GM12878 (cell line): ENCODE results near the gene DPP9. TPM values are rescaled to one million over a fixed set of nuclear protein-coding genes. Genes with fewer than 3 reads are reported as not detected.

Experiments used
- ATAC-seq: fragments of 200-7000 bp; cut with Tn5 transposase; 3 replicates; pipeline ENCODE4 v1.9.1; 2020; ENCODE audit warnings: mild to moderate bottlenecking, moderate library complexity
- BruUV-seq: library from RNA; stranded (reverse); fragments of 400-500 nt; replicated peaks from 2 replicates; lab custom pipeline; 2021; lab: Mats Ljungman, UMichigan
- CTCF ChIA-PET: fragments of 300-600 bp; sonication (Branson Sonifier 250); formaldehyde crosslinking; extraction: SDS; loops from one replicate; lab custom pipeline; 2021; ENCODE audit warnings: inconsistent platforms; lab: Yijun Ruan, JAX
- POLR2A ChIA-PET: fragments of 350-600 bp; formaldehyde crosslinking; extraction: SDS; loops from one replicate; lab custom pipeline; 2021; ENCODE audit warnings: inconsistent platforms; lab: Charles Lee
- RAD21 ChIA-PET: fragments of 300-600 bp; sonication (Branson Sonifier 250); formaldehyde crosslinking; loops from one replicate; lab custom pipeline; 2023; ENCODE audit warnings: antibody characterized with exemption; ENCODE audit not compliant: unreplicated experiment; lab: Charles Lee
- SMC1A ChIA-PET: fragments of 300-600 bp; sonication (Branson Sonifier 250); formaldehyde crosslinking; loops from one replicate; lab custom pipeline; 2023; ENCODE audit not compliant: unreplicated experiment, uncharacterized antibody; lab: Charles Lee
- DNase-seq: peaks from one replicate; pipeline ENCODE4 v3.0.0-alpha.2; 2011; ENCODE audit warnings: low read depth, low spot score
- FAIRE-seq: peaks from 3 replicates; lab custom pipeline; 2011; peaks lifted over from hg19 to GRCh38; lab: Jason Lieb, UNC
- H2AFZ ChIP-seq: 2 replicates; pipeline ENCODE4 v1.6.0; 2011; ENCODE audit warnings: low read depth, low read length, control low read depth; ENCODE audit not compliant: control insufficient read depth
- H3K27ac ChIP-seq: 2 replicates; pipeline ENCODE4 v1.5.1; 2011; ENCODE audit warnings: control low read depth; ENCODE audit not compliant: control insufficient read depth, insufficient read depth
- H3K27me3 ChIP-seq, 2 experiments: replicated peaks in 1 of 2; 2 replicates each; pipeline versions ENCODE4 v1.6.0 to v1.6.1; 2011; ENCODE audit warnings: low read length in 1 of 2; ENCODE audit not compliant: control insufficient read depth in 2 of 2, insufficient read depth in 2 of 2
- H3K36me3 ChIP-seq, 2 experiments: 2 replicates each; pipeline ENCODE4 v1.5.1; 2011; ENCODE audit warnings: low read length in 1 of 2; ENCODE audit not compliant: control insufficient read depth in 2 of 2, insufficient read depth in 2 of 2
- H3K4me1 ChIP-seq: 2 replicates; pipeline ENCODE4 v1.6.1; 2011; ENCODE audit warnings: mild to moderate bottlenecking, low read length, moderate library complexity, mixed read lengths; ENCODE audit not compliant: control insufficient read depth, insufficient read depth
- H3K4me2 ChIP-seq: 2 replicates; pipeline ENCODE4 v1.6.0; 2011; ENCODE audit warnings: control low read depth; ENCODE audit not compliant: control insufficient read depth, insufficient read depth
- H3K4me3 ChIP-seq: fragments of 200-600 bp; sonication (generic); 2 replicates; pipeline ENCODE4 v1.5.1; 2016
- H3K79me2 ChIP-seq: 2 replicates; pipeline ENCODE4 v1.6.0; 2011; ENCODE audit warnings: low read length; ENCODE audit not compliant: control insufficient read depth, insufficient read depth
- H3K9ac ChIP-seq: 2 replicates; pipeline ENCODE4 v1.8.0; 2011; ENCODE audit warnings: low read length, control low read depth, mixed read lengths; ENCODE audit not compliant: control insufficient read depth, insufficient read depth
- H3K9me3 ChIP-seq: replicated peaks from 3 replicates; pipeline ENCODE4 v1.5.1; 2011; ENCODE audit warnings: mild to moderate bottlenecking, low read length; ENCODE audit not compliant: control insufficient read depth, insufficient read depth
- H4K20me1 ChIP-seq: 2 replicates; pipeline ENCODE4 v1.6.0; 2011; ENCODE audit not compliant: control insufficient read depth, insufficient read depth
- BHLHE40 ChIP-seq, 2 experiments: fragments of 450-650 bp in 1 of 2; IDR thresholded peaks; 2 replicates each; pipeline ENCODE4 v1.6.1; 2011 to 2017; ENCODE audit warnings: low read depth in 2 of 2, borderline replicate concordance in 1 of 2, improper control_type of control experiment in 1 of 2, low read length in 1 of 2, mild to moderate bottlenecking in 1 of 2
- EED ChIP-seq: sonication (generic); IDR thresholded peaks from 2 replicates; pipeline ENCODE4 v1.6.1; 2016; ENCODE audit warnings: antibody characterized with exemption, low read depth
- ELK1 ChIP-seq: IDR thresholded peaks from 2 replicates; pipeline ENCODE4 v1.6.1; 2012; ENCODE audit warnings: low read depth, low read length, improper control_type of control experiment
- FOS ChIP-seq: IDR thresholded peaks from 3 replicates; pipeline ENCODE4 v1.6.1; 2011; ENCODE audit warnings: borderline replicate concordance; ENCODE audit not compliant: insufficient read length; ENCODE audit errors: extremely low read depth
- HCFC1 ChIP-seq: fragments of 150-350 bp; IDR thresholded peaks from 2 replicates; pipeline ENCODE4 v1.6.1; 2014; ENCODE audit warnings: low read length
- JUNB ChIP-seq: IDR thresholded peaks from 2 replicates; pipeline ENCODE4 v1.6.1; 2016; ENCODE audit warnings: antibody characterized with exemption, mild to moderate bottlenecking
- MXI1 ChIP-seq: fragments of 150-350 bp; IDR thresholded peaks from 2 replicates; pipeline ENCODE4 v1.6.1; 2011; ENCODE audit warnings: low read depth, mild to moderate bottlenecking, inconsistent platforms, low read length, improper control_type of control experiment
- MYB ChIP-seq: fragments of 150-350 bp; IDR thresholded peaks from 2 replicates; pipeline ENCODE4 v1.6.1; 2014; ENCODE audit warnings: mild to moderate bottlenecking, low read depth, low read length, borderline replicate concordance
- NFXL1 ChIP-seq: fragments of 450-650 bp; IDR thresholded peaks from 2 replicates; pipeline ENCODE4 v1.6.1; 2017; ENCODE audit warnings: antibody characterized with exemption, mild to moderate bottlenecking, borderline replicate concordance
- RELB ChIP-seq: fragments of 450-650 bp; IDR thresholded peaks from 2 replicates; pipeline ENCODE4 v1.6.1; 2017; ENCODE audit warnings: low read depth, mild to moderate bottlenecking, moderate library complexity
- SMARCA5 ChIP-seq: fragments of 450-650 bp; IDR thresholded peaks from 2 replicates; pipeline ENCODE4 v1.6.1; 2017; ENCODE audit warnings: mild to moderate bottlenecking
- SREBF1 ChIP-seq: IDR thresholded peaks from 2 replicates; pipeline ENCODE4 v1.6.1; 2012; ENCODE audit warnings: mild to moderate bottlenecking, low read length
- USF2 ChIP-seq: IDR thresholded peaks from 2 replicates; pipeline ENCODE4 v1.6.1; 2011; ENCODE audit warnings: low read depth, low read length, improper control_type of control experiment, borderline replicate concordance
- whole genome bisulfite sequencing: methylation state at CpG from one replicate; pipeline ENCODE4 v1.1.6; 2016; ENCODE audit warnings: low lambda C conversion rate; ENCODE audit not compliant: insufficient replicate concordance, insufficient coverage; ENCODE audit errors: missing lambda C conversion rate; 5-methylcytosine and 5-hydroxymethylcytosine counted together
- in situ Hi-C: fragments of 300-500 bp; cut with MboI; formaldehyde crosslinking; loops from 9 replicates; pipeline ENCODE4 v1.14.3; 2018; ENCODE audit warnings: mixed read lengths
- intact Hi-C: fragments of 100-400 bp; cut with micrococcal nuclease; formaldehyde crosslinking; loops from one replicate; pipeline ENCODE4 v1.14.2; 2022; ENCODE audit not compliant: unreplicated experiment
- polyA plus RNA-seq, 11 experiments: library from polyadenylated mRNA; depleted of rRNA in 4 of 11; unstranded in 6 of 11; stranded (reverse) in 5 of 11; fragments of >200 nt; fragmentation: Nextera tagmentation in 4 of 11; fragmentation: Illumina TruSeq in 1 of 11; extraction: Ambion mirVana in 4 of 11; extraction: Trizol in 1 of 11; gene quantifications; 1 replicate in 1 of 11; 2 replicates in 10 of 11; pipeline versions ENCODE4 v1.2.1 to v1.2.3, GENCODE V29; 2011 to 2016; ENCODE audit warnings: inconsistent platforms in 2 of 11, missing spikeins in 2 of 11, low read depth in 1 of 11
- total RNA-seq, 4 experiments: library from RNA; depleted of rRNA in 3 of 4; stranded (reverse); fragments of >200 nt in 3 of 4; fragmentation: Illumina TruSeq in 1 of 4; extraction: Trizol in 1 of 4; gene quantifications; 2 replicates each; pipeline versions ENCODE4 v1.2.1 to v1.2.3, GENCODE V29; 2013 to 2021
- TF ChIP-seq, protein P1 (sequence below): fragments of 450-650 bp; IDR thresholded peaks from 2 replicates; pipeline ENCODE4 v1.6.1; 2017; ENCODE audit warnings: mild to moderate bottlenecking, moderate library complexity

Gene DPP9
- total and polyA plus RNA-seq, 10 of the 15 experiments (the other 5 are each of a cell fraction or from before 2014, with no cell fraction given) = 0.64 to 58.6 (median 27.6) TPM

GRCh38 chr19:4754248-4754647 is 30.6 kb upstream of the DPP9 start (continued):
- TF ChIP-seq RELB = no peak
- TF ChIP-seq USF2 = no peak

DNA sequence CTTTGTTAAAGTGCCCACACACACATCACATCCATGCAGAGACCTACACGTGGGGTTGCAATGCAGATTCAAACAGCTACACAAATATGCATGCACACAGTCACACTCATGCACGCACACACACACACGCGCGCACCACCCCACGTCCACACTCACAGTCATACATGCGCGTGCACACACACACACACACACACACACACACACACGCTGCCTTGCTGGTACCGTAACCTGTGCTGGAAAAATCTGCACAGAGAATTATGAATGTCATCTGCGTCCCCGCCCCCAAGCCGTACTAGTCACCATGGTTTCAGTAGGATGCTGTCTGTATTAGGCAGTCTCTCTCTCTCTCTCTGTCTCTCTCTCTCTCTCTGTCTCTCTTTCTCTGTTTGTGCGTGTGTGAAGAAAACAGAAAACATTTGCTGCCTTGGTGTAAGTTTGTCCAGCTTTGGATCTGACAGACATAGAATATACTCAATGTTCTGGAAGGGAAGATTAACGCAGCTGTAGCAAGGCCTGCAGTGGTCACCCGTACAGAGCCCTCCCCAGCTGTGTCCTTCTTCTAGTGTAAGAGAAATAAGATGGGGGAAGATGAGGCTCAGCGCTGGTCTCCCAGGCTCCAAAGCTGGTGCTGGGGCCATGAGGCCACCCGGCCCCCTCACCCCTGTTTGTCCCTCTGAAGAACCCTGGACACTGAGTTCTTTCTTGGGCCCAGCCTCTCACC is 26.4 kb upstream of the DPP9 start:
- DNase-seq = no peak
- no peak overlapping the region for H3K4me2 ChIP-seq
- no peaks in the 10 kb centered on the region for H3K4me1 ChIP-seq
- H4K20me1 ChIP-seq = no peaks in the 10 kb centered on the region
- no peaks in the 10 kb centered on the region for H3K27me3 ChIP-seq
- FAIRE-seq = no peak
- no TSS peak for BruUV-seq
- ChIA-PET RAD21 (interaction anchor here (0.6 to 1.1 kb wide), 2 partner anchors 41 to 102 kb away, joined by 4 read pairs; partner anchors contain the start of gene FEM1A), POLR2A (no interaction called here), CTCF (interaction anchor here (1.2 to 1.4 kb wide), 2 partner anchors 17 to 41 kb away, joined by 3 to 4 read pairs; partner anchors contain the start of gene FEM1A), SMC1A (no interaction called here)
- no peaks in the 10 kb centered on the region for H3K36me3 ChIP-seq
- H3K4me3 ChIP-seq = no peak overlapping the region
- no peak overlapping the region for H3K27ac ChIP-seq
- H3K79me2 ChIP-seq = no peaks in the 10 kb centered on the region
- 65% methylated on average over 18 of the region's 18 CpGs for WGBS
- no peak for ATAC-seq
- no peak overlapping the region for H3K9ac ChIP-seq
- TF ChIP-seq NFXL1 (no peak), EED (no peak), HCFC1 (no peak), SMARCA5 (no peak), BHLHE40 (IDR thresholded peaks at IDR 0.05; ENCODE audit: borderline replicate concordance in 1 of 2, low read depth in 2 of 2, low read length in 1 of 2) (no peak), MXI1 (no peak), FOS (no peak), SREBF1 (no peak), JUNB (no peak), ELK1 (no peak), MYB (no peak)
- TF ChIP-seq, protein P1, sequence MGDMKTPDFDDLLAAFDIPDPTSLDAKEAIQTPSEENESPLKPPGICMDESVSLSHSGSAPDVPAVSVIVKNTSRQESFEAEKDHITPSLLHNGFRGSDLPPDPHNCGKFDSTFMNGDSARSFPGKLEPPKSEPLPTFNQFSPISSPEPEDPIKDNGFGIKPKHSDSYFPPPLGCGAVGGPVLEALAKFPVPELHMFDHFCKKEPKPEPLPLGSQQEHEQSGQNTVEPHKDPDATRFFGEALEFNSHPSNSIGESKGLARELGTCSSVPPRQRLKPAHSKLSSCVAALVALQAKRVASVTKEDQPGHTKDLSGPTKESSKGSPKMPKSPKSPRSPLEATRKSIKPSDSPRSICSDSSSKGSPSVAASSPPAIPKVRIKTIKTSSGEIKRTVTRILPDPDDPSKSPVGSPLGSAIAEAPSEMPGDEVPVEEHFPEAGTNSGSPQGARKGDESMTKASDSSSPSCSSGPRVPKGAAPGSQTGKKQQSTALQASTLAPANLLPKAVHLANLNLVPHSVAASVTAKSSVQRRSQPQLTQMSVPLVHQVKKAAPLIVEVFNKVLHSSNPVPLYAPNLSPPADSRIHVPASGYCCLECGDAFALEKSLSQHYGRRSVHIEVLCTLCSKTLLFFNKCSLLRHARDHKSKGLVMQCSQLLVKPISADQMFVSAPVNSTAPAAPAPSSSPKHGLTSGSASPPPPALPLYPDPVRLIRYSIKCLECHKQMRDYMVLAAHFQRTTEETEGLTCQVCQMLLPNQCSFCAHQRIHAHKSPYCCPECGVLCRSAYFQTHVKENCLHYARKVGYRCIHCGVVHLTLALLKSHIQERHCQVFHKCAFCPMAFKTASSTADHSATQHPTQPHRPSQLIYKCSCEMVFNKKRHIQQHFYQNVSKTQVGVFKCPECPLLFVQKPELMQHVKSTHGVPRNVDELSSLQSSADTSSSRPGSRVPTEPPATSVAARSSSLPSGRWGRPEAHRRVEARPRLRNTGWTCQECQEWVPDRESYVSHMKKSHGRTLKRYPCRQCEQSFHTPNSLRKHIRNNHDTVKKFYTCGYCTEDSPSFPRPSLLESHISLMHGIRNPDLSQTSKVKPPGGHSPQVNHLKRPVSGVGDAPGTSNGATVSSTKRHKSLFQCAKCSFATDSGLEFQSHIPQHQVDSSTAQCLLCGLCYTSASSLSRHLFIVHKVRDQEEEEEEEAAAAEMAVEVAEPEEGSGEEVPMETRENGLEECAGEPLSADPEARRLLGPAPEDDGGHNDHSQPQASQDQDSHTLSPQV = no peak
- intact Hi-C loops = no loop called here
- in situ Hi-C loops = no loop called here
- no peak overlapping the region for H2AFZ ChIP-seq
- H3K9me3 ChIP-seq = no peaks in the 10 kb centered on the region
